Left colon (tissue), 2 donors: ENCODE data around the gene SLC4A1. TPM values are rescaled to one million over a fixed set of nuclear protein-coding genes. Genes with fewer than 3 reads are reported as not detected.
"Not testable (repeated sequence)": the region's sequence is repeated elsewhere in the genome, so short reads cannot be mapped to it uniquely, and the experiment has no call there.

Experiments
- ATAC-seq: fragments of 200-7000 bp; cut with Tn5 transposase; one replicate; pipeline ENCODE4 v1.9.1; 2020; ENCODE audit warnings: mild to moderate bottlenecking, moderate library complexity
- DNase-seq, 2 donors: peaks; one replicate each; pipeline ENCODE4 v3.0.0-alpha.2; 2020
- intact Hi-C, 2 donors: fragments of 100-400 bp; cut with DNase I in 1 of 2; cut with micrococcal nuclease in 1 of 2; formaldehyde crosslinking; loops; one replicate each; pipeline versions ENCODE4 v1.11.2 to v1.14.0; 2022; cut with DNase I, micrococcal nuclease
- total RNA-seq, 2 donors: library from RNA; stranded (reverse); fragmentation: NEBNext Ultra II Directional; extraction: Animal tissue kit (Norgen Biotek cat#: 25700); gene quantifications; one replicate each; pipeline ENCODE4 v1.2.1, GENCODE V29; 2021
- donor health status: DM: no; HTN: no; CAD: no.
- donor health status: DM: yes; HTN: yes; CAD: no.

Gene SLC4A1
- total RNA-seq, 2 donors from 2014 or later = not detected

DNA sequence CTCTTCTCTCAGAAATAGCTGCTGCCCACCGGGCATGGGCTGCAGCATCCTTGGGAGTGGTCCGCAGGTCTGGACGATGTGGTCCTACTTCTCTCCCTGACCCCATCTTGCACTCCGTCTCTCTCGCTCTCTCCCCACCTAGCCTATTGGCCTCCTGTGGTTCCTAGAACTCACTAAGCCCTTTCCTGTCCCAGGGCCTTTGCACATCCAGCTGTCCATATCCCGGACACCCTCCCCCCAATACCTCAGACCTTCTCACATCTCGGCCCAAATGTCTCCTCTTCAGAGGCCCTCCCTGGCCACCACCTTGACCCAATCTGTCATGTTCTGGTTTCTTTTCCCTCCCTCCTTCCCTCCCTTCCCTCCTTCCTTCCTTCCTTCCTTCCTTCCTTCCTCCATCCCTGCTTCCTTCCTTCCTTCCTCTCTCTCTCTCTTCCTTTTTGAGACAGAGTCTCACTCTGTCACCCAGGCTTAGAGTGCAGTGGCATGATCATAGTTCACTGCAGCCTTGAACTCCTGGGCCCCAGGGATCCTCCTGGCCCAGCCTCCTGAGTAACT, 4.5 kb downstream of the SLC4A1 start:
- ATAC-seq (no peak), DNase-seq (no peak)
- intact Hi-C loops = no loop called here

DNA sequence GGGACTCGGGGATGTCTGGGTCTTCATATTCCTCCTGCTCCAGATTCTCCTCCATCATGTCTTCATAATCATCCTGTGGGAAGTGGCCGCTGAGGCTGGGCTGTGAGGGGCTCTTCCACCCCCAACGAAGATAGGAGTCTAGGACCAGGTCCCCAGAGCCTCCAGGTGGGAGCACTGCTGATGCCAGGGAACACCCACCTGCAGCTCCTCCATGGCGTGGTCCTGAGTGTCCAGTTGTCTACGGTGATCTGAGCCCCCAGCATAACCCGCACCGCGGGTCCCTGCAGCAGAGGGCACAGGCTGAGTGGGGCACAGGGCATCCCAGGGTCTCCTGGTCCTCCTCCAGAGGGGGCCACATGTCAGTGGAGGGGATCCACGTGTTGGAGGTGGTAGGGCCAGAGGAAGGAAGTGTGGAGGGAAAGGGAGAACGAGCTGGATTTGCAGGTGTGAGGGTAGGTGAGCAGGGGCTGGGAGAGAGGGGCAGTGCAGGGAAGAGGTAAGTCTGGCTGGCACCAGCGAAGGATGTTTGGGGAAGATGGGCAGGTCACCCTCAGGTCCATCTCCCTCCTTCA, 5.2 kb downstream of the SLC4A1 start:
- DNase-seq (no peak), ATAC-seq (no peak)
- intact Hi-C loops = no loop called here

GRCh38 chr17:44260296-44260695, 7.6 kb downstream of the SLC4A1 start:
- intact Hi-C loops = no loop called here
- DNase-seq = no peak
- ATAC-seq = no peak

DNA sequence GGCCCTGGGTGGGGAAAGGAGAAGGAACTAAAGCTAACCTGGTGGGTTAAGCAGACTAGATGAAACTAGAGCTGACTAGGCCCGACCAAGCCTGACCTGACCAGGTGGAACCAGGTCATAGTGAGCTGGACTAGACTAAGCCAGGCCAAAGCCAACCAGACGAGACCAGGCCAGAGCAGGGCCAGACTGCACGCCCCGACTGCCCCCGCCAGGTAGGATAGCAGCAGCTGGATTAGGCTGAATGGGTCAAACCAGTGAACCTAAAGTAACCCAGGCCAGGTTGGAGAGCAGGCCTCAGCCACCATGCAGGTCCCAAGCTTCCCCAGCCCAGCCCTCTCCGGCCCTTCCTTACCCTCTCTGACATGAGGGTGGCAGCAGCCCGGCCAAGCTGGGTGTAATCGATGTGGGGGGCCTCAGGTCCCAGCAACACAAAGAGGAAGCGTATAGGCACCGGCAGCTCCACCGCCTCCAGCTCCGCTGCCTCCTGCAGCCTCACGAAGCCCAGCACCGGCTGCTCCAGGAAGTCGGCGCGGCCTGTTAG, 9.1 kb downstream of the SLC4A1 start:
- ATAC-seq (no peak), DNase-seq (no peak)
- intact Hi-C loops = no loop called here

DNA sequence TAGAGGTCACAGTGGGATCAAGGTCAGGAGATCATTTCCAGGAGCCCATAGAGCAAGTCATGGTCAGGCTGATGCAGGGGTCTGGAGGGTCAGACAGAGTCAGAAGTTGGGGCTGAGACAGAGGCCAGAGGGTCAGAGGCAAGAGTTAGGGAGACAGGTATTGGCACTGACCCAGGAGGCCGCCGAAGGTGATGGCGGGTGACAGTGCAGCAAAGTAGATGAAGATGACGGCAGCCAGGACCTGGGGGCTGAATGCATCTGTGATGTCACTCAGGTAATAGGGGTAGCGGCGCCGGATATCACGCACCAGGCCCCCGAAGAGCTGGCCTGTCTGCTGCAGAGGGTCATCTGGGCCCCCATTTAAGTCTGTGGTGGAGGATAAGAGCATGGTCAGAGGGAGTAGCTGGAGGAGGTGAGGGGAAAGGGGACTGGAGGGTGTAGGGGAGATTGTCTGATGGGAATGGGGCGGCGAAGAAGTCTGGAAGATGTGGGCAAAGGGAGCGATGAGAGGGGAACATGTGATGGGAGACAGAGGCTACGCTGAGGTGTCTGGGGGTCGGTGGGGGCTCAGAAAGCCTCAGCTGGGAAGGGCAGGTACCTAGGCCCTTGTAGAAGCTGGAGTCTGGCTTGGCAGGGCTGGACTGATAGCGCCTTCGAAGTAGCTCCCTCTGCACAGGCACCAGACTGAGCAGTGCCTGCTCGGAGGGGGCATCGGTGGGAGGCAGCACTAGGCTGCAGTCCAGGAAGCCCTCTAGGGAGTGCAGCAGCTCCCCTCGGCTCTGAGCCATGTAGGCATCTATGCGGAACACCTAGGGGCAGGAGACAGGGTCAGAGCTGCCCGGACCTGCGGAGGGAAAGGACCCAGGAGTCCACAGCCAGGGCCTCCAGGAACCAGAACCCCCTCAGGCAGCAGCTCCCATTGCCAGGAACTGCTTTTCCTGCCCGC, 9.8 kb downstream of the SLC4A1 start:
- DNase-seq = no peak
- intact Hi-C loops = no loop called here
- no peak for ATAC-seq

DNA sequence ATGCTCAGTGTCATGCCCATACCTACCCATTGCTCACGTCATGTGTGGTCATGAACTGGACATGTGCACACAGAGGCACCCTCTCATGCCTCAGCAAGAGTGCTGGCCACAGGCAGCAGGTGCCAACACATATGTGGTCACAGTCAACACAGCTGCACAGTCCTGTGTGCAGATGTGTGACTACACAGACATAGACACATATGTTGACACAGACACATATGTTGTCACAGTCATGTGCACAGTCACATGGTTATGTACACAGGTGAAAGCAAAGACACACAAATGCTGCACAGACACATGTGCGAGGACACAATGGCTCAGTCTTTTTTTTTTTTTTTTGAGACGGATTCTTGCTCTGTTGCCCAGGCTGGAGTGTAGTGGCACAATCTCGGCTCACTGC, 11.3 kb downstream of the SLC4A1 start:
- no peak for DNase-seq
- intact Hi-C loops = no loop called here
- no peak for ATAC-seq

DNA sequence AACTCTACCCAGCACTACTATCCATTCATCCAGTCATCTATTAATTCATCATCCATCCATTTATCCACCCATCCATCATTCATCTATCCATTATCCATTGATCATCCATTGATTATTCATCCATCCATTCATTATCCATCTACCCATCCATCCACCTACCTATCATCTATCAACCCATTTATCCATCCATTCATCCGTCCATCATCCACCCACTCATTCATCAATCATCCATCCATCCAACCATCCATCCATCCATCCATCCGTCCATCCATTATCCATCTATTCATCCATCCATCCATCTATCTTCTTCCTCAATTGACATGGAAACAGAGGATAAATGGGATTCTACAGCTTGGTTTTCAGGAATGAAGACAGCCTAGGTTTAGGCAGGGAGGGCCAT, 12.0 kb downstream of the SLC4A1 start:
- ATAC-seq (no peak), DNase-seq (no peak)
- intact Hi-C loops = no loop called here

GRCh38 chr17:44254361-44255095, 13.4 kb downstream of the SLC4A1 start:
- ATAC-seq (no peak), DNase-seq (no peak)
- intact Hi-C loops = no loop called here

DNA sequence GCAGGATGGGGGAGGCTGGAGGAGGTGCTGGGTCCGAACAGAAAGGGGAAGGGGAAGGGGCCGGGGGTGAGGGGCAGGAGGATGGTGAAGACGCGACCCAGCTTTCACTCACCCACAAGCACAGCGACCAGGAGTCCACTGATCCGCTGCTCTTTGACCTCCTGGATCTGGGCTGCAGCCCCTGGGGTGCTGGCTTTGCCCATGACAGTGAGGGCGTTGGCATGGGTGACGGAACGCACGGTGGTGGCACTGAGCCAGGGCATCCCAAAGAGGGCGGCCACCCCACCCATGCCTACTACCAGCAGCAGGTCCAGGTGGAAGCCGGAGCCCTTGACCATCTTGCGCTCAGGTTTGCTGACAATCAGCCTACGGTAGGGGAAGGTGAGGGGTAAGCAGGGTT, 14.9 kb downstream of the SLC4A1 start:
- intact Hi-C loops = no loop called here
- DNase-seq = no peak
- no peak for ATAC-seq

GRCh38 chr17:44251062-44251461, 16.9 kb downstream of the SLC4A1 start:
- intact Hi-C loops = no loop called here

DNA sequence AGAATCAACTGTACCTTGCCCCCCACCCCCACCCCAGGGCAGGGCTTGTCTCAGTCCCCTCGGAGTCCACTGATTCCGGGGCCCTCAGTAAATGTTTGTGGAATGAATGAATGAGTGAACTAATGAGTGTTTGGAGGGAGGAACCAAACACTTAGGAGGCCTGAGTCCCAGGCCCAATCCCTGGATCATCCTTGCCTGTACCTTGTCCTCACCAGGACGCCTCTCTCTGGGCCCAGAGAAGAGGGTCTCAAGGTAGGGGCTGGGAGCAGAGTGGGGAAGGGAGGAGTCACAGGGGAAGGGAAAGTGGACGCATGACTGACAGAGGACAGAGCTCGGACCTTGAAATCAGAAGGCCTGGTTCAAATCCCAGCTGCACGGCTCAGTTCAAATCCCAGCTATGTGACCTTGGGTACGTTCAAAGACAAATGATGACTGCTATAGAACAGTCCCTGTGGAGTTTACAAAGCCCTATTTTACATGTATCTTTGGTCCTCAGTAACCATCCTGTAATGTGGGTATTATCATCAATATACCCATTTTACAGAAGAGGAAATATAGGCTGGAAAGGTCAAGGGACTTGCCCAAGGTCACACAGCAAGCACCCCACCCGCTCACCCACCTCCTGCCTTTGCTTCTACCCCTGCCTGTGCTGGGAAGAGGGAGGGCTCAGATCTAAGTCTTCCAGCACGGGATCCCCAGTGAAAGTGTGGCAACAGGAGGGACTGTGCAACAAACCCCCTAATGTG, 18.3 kb downstream of the SLC4A1 start:
- intact Hi-C loops = no loop called here
- ATAC-seq = no peak

More at GRCh38 chr17:44251062-44251461, 16.9 kb downstream of the SLC4A1 start:
- DNase-seq (no peak), ATAC-seq (no peak)

GRCh38 chr17:44247876-44248736, 19.8 kb downstream of the SLC4A1 start:
- no peak for DNase-seq
- ATAC-seq = no peak
- intact Hi-C loops = no loop called here

More for the DNA sequence above, 18.3 kb downstream of the SLC4A1 start:
- no peak for DNase-seq

DNA sequence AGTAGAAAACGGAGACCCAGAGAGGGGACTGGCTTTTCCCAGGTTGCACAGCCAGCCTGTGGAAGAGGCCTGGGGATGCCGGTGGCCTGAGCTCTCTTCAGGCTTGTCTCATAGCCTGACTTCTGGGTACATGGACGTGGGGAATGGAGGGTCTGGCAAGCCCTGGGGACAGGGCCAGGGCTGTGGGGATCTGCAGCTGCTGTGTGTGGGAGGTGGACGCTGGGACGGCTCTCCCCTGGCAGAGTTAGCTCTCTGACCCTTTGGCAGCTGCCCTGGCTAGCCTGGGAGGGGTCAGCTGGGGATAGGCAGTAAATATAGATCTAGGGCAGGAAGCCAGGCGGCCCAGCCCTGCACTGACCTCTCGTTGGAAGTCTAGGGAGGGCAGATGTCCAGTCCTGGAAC, 20.5 kb downstream of the SLC4A1 start:
- ATAC-seq (peak; percentile 31), DNase-seq (peak in 1 of 2 donors; percentile 27)
- intact Hi-C loops = no loop called here

- intact Hi-C loops = no loop called here
Observed at GRCh38 chr17:44241106-44241624, 26.8 kb downstream of the SLC4A1 start.

GRCh38 chr17:44237886-44238285, 30.0 kb downstream of the SLC4A1 start:
- intact Hi-C loops, DNase-seq: not testable (repeated sequence)

More at GRCh38 chr17:44241106-44241624, 26.8 kb downstream of the SLC4A1 start:
- DNase-seq (no peak), ATAC-seq (no peak)

GRCh38 chr17:44236444-44236991, 31.4 kb downstream of the SLC4A1 start:
- intact Hi-C loops = no loop called here
- ATAC-seq (no peak), DNase-seq (no peak)

More at GRCh38 chr17:44237886-44238285, 30.0 kb downstream of the SLC4A1 start:
- ATAC-seq = not testable (repeated sequence)

DNA sequence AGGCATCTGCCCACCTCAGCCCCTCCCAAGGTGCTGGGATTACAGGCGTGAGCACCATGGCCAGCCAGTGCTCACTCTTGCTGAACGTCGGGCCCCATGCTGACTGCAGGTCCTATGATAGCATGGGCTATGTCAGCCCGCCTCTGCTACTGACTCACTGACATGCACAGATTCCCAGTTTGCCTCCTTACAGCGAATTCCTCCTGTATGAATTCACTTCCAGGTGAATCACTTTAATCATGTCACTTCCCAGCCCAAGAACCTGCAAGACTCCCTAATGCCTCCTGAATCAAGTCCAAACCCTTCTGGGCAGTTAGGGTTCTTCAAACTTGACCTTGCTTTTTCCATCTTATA, 32.4 kb downstream of the SLC4A1 start:
- DNase-seq = no peak
- no peak for ATAC-seq
- intact Hi-C loops = no loop called here
